PC-9 (cell line): ENCODE data around the gene HDAC2. TPM values are rescaled to one million over a fixed set of nuclear protein-coding genes. Genes with fewer than 3 reads are reported as not detected.

Experiments used
- BruUV-seq: library from RNA; stranded (reverse); fragments of 400-500 nt; replicated peaks from 2 replicates; lab custom pipeline; 2021; lab: Mats Ljungman, UMichigan
- CTCF ChIA-PET: fragments of 300-600 bp; sonication (Branson Sonifier 250); formaldehyde crosslinking; loops from one replicate; lab custom pipeline; 2022; ENCODE audit warnings: antibody characterized with exemption; lab: Charles Lee
- POLR2A ChIA-PET: fragments of 300-600 bp; sonication (Branson Sonifier 250); formaldehyde crosslinking; loops from one replicate; lab custom pipeline; 2022; ENCODE audit warnings: antibody characterized with exemption; ENCODE audit not compliant: unreplicated experiment; lab: Charles Lee
- DNase-seq, 2 experiments: peaks; one replicate each; pipeline versions ENCODE4 v3.0.0 to v3.0.0-alpha.2; 2015 to 2022; ENCODE audit warnings: mixed read lengths in 1 of 2
- H2AFZ ChIP-seq: fragments of 200-600 bp; sonication (generic); 2 replicates; pipeline ENCODE4 v1.8.1; 2017; ENCODE audit warnings: antibody characterized with exemption
- H3F3A ChIP-seq: fragments of 200-600 bp; sonication (generic); 2 replicates; pipeline ENCODE4 v1.8.1; 2017; ENCODE audit warnings: antibody characterized with exemption, mild to moderate bottlenecking, low read depth; ENCODE audit not compliant: insufficient read depth
- H3K27ac ChIP-seq: fragments of 200-600 bp; sonication (generic); 2 replicates; pipeline ENCODE4 v1.6.1; 2016; ENCODE audit warnings: mixed run types
- H3K27me3 ChIP-seq: fragments of 200-600 bp; sonication (generic); 2 replicates; pipeline ENCODE4 v1.6.1; 2016; ENCODE audit warnings: low read depth, mixed run types; ENCODE audit not compliant: insufficient read depth
- H3K36me3 ChIP-seq: fragments of 200-600 bp; sonication (generic); 2 replicates; pipeline ENCODE4 v1.6.1; 2016; ENCODE audit warnings: low read depth, mixed run types
- H3K4me1 ChIP-seq: fragments of 200-600 bp; sonication (generic); replicated peaks from 2 replicates; pipeline ENCODE4 v1.6.1; 2016; ENCODE audit warnings: mixed run types; ENCODE audit not compliant: insufficient read depth
- H3K4me2 ChIP-seq: fragments of 200-600 bp; sonication (generic); 2 replicates; pipeline ENCODE4 v1.6.1; 2017; ENCODE audit warnings: mixed run types
- H3K4me3 ChIP-seq: fragments of 200-600 bp; sonication (generic); 2 replicates; pipeline ENCODE4 v1.6.1; 2016; ENCODE audit warnings: mixed run types
- H3K79me2 ChIP-seq: fragments of 200-600 bp; sonication (generic); 2 replicates; pipeline ENCODE4 v1.6.1; 2017; ENCODE audit warnings: low read depth, mixed run types
- H3K9me2 ChIP-seq: fragments of 200-600 bp; sonication (generic); 2 replicates; pipeline ENCODE4 v1.8.1; 2017; ENCODE audit warnings: mild to moderate bottlenecking; ENCODE audit not compliant: insufficient read depth
- H3K9me3 ChIP-seq: fragments of 200-600 bp; sonication (generic); 2 replicates; pipeline ENCODE4 v1.8.1; 2016; ENCODE audit warnings: low read depth; ENCODE audit not compliant: insufficient read depth
- H4K20me1 ChIP-seq: fragments of 200-600 bp; sonication (generic); 2 replicates; pipeline ENCODE4 v1.8.1; 2017; ENCODE audit not compliant: insufficient read depth
- EZH2 ChIP-seq: fragments of 200-600 bp; sonication (generic); IDR thresholded peaks from 2 replicates; pipeline ENCODE4 v1.8.0; 2017; ENCODE audit warnings: antibody characterized with exemption, low read depth
- intact Hi-C: fragments of 100-400 bp; cut with micrococcal nuclease; formaldehyde crosslinking; loops from one replicate; pipeline ENCODE4 v1.10.0; 2022; ENCODE audit not compliant: unreplicated experiment
- total RNA-seq: library from RNA; stranded (reverse); gene quantifications from 2 replicates; pipeline ENCODE4 v1.2.3, GENCODE V29; 2021
- TF ChIP-seq, protein P1 (sequence below): fragments of 200-600 bp; sonication (generic); conservative IDR thresholded peaks from 2 replicates; pipeline ENCODE4 v1.6.1; 2017; ENCODE audit warnings: mixed run types, antibody characterized with exemption, mild to moderate bottlenecking, moderate library complexity

The HDAC2 gene
- total RNA-seq, 1 experiment from 2014 or later, result 131 TPM

DNA sequence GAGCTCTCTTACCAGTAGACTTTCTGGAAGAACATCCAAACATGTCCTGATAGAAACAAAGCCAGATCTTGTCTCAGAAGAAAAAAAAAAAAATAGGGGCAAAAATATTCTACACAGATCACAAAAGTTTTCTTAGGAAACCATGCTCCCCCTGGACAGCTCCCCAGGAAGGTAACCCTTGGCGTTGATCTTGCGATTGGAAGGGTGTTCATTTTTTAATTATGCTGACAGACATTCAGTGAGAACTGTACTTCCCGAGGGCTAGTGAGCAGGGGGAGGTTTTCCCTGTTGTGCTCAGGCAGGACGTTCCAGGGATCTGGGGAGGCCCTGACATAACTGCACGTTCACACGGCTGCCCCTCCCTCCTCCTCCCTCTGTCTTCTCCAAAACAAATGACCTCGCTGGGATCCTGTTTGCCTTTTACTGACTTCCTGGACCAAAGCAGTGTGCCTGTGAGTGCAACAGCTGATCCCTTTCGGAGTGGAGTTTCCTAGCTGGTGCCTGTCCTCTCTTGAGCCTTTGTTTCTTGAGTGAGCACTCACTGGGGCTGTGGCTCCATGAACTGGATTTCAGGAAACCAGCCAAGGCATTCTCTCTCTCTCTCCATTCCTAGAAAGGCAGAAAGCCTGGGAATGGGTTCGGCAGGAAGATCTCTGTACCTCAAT is 67.2 kb downstream of the HDAC2 start:
- H3K9me2 ChIP-seq, result no peaks in the 10 kb centered on the region
- H2AFZ ChIP-seq, result no peak overlapping the region
- no peak overlapping the region for H3K27ac ChIP-seq
- no peaks in the 10 kb centered on the region for H3K27me3 ChIP-seq
- ChIA-PET CTCF (interaction anchor here (0.5 kb wide), 1 partner anchor 169 kb away, joined by 3 read pairs; no protein-coding TSS in a partner anchor), POLR2A (no interaction called here)
- intact Hi-C loops, result no loop called here
- no peaks in the 10 kb centered on the region for H3K79me2 ChIP-seq
- H4K20me1 ChIP-seq, result no peaks in the 10 kb centered on the region
- H3K36me3 ChIP-seq, result no peaks in the 10 kb centered on the region
- H3K4me3 ChIP-seq, result no peak overlapping the region
- no peaks in the 10 kb centered on the region for H3F3A ChIP-seq
- no peaks in the 10 kb centered on the region for H3K9me3 ChIP-seq
- no peak for TF ChIP-seq EZH2
- TF ChIP-seq, protein P1, sequence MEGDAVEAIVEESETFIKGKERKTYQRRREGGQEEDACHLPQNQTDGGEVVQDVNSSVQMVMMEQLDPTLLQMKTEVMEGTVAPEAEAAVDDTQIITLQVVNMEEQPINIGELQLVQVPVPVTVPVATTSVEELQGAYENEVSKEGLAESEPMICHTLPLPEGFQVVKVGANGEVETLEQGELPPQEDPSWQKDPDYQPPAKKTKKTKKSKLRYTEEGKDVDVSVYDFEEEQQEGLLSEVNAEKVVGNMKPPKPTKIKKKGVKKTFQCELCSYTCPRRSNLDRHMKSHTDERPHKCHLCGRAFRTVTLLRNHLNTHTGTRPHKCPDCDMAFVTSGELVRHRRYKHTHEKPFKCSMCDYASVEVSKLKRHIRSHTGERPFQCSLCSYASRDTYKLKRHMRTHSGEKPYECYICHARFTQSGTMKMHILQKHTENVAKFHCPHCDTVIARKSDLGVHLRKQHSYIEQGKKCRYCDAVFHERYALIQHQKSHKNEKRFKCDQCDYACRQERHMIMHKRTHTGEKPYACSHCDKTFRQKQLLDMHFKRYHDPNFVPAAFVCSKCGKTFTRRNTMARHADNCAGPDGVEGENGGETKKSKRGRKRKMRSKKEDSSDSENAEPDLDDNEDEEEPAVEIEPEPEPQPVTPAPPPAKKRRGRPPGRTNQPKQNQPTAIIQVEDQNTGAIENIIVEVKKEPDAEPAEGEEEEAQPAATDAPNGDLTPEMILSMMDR, result no peak
- DNase-seq, result no peak
- 0 out of 2 replicates have a peak, but pooled peaks cover 2% of the 10 kb centered on the region for H3K4me1 ChIP-seq
- H3K4me2 ChIP-seq, result no peak overlapping the region
- BruUV-seq, result no TSS peak

DNA sequence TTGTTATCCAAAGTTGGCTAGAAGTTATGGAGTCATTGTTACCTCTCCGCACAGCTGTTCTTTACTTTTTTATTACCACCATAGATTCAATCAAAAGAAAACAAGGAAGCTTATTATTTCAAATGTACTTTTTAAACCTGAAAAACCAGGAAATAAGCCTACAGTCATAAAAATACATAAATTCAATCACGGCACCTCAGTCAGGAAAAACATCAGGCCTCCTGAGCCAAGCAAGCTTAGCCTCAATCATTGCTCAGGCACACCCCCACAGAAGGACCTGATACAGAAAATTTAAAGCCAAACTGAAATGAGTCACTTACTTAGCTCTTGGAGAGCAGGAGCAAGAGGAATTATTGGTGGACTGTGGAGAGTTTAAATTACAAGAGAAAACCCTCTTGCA is 69.5 kb downstream of the HDAC2 start:
- Histone ChIP-seq H3K4me1 (no peaks in the 10 kb centered on the region), H3K79me2 (no peaks in the 10 kb centered on the region), H3K4me3 (no peak overlapping the region), H3K9me2 (no peaks in the 10 kb centered on the region), H3K27me3 (no peaks in the 10 kb centered on the region), H3K9me3 (no peaks in the 10 kb centered on the region), H3F3A (no peaks in the 10 kb centered on the region), H3K4me2 (no peak overlapping the region), H3K27ac (no peak overlapping the region), H3K36me3 (no peaks in the 10 kb centered on the region), H2AFZ (no peak overlapping the region), H4K20me1 (no peaks in the 10 kb centered on the region)
- intact Hi-C loops, result no loop called here
- POLR2A ChIA-PET, result no interaction called here
- no TSS peak for BruUV-seq
- no peak for DNase-seq
- TF ChIP-seq, protein P1, result no peak
- no peak for TF ChIP-seq EZH2
- CTCF ChIA-PET, result no interaction called here

DNA sequence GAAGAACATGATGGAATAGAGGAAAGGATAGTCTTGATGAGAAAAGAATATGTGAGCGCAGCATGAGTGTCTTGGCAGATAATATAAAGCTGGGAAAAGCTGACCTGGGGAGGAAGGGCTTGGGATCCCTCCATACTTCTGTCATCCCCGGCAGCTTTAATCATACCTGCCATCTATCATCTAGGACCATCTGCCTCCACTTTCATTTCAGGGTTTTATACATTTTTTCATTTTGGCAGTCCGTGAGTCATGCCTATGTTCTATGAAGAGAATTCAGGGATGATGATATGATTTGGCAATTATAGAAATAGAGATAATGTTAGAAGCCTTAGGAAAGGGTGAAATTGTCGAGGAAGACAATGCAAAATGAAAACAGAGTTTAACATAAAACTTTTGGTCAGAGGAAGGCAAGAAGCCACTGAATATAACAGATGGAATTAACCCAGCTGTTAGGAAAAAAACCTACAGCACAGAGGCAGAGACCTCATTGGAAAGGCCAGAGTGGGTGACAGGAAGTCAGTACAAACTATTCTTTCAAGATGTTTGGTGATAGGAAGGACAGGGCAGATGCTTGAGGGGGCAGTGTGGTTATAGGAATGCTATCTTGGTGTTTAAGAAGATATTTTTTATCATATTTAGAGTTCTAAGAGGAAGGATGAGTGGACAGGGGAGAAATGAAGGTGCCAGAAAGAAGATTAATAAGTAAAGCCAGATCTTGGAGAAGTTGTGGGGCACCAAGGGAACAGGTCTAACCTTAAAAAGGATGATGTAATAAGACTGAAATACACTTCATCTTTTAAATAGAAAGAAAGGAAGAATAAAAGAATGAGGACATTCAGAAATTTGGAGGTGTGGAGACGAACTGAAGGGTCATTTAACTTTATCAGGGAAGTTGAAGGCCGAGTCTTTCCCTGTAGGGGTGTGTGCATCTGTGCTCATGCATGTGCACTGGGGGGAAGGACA is 76.0 kb downstream of the HDAC2 start:
- Histone ChIP-seq H4K20me1 (no peaks in the 10 kb centered on the region), H3K4me1 (no peaks in the 10 kb centered on the region), H3F3A (no peaks in the 10 kb centered on the region), H3K4me2 (no peak overlapping the region), H3K27ac (no peak overlapping the region), H3K9me2 (no peaks in the 10 kb centered on the region), H3K27me3 (no peaks in the 10 kb centered on the region), H3K9me3 (peaks cover 16% of the 10 kb centered on the region; the same call in 1 of the 2 replicates), H3K4me3 (no peak overlapping the region), H3K36me3 (no peaks in the 10 kb centered on the region), H3K79me2 (no peaks in the 10 kb centered on the region), H2AFZ (no peak overlapping the region)
- no peak for DNase-seq
- intact Hi-C loops, result no loop called here
- TF ChIP-seq EZH2, result no peak
- TF ChIP-seq, protein P1, result no peak
- ChIA-PET POLR2A (no interaction called here), CTCF (no interaction called here)
- no TSS peak for BruUV-seq
